Spleen (tissue), 11 donors: ENCODE data around the gene VPS39. TPM values are rescaled to one million over a fixed set of nuclear protein-coding genes. Genes with fewer than 3 reads are reported as not detected.
A peak's percentile ranks its signal among the peaks of the same experiment; 100 is the strongest.

Source experiments
- DNase-seq: peaks from one replicate; pipeline ENCODE4 v3.0.0-alpha.2; 2020
- H3K27ac ChIP-seq, 8 donors: fragments of 200-600 bp; sonication (generic) in 7 of 8; 1 replicate in 4 of 8; 2 replicates in 4 of 8; pipeline versions ENCODE4 v1.5.0 to v1.8.0; 2016 to 2021; ENCODE audit warnings: inconsistent platforms in 4 of 8, mild to moderate bottlenecking in 4 of 8, moderate library complexity in 1 of 8
- H3K27me3 ChIP-seq, 7 donors: fragments of 200-600 bp; sonication (generic) in 6 of 7; replicated peaks in 1 of 7; 1 replicate in 4 of 7; 2 replicates in 3 of 7; pipeline versions ENCODE4 v1.5.0 to v1.8.0; 2016 to 2021; ENCODE audit warnings: inconsistent platforms in 3 of 7, mild to moderate bottlenecking in 1 of 7
- H3K36me3 ChIP-seq, 6 donors: fragments of 200-600 bp; sonication (generic) in 5 of 6; 1 replicate in 4 of 6; 2 replicates in 2 of 6; pipeline versions ENCODE4 v1.5.0 to v1.8.0; 2016 to 2021; ENCODE audit warnings: inconsistent platforms in 2 of 6
- H3K4me1 ChIP-seq, 6 donors: fragments of 200-600 bp; sonication (generic) in 5 of 6; 1 replicate in 3 of 6; 2 replicates in 3 of 6; pipeline versions ENCODE4 v1.5.0 to v1.8.0; 2016 to 2021; ENCODE audit warnings: inconsistent platforms in 3 of 6
- H3K4me3 ChIP-seq, 8 donors: fragments of 200-600 bp; sonication (generic) in 7 of 8; 1 replicate in 4 of 8; 2 replicates in 4 of 8; pipeline versions ENCODE4 v1.5.0 to v1.8.0; 2016 to 2021; ENCODE audit warnings: inconsistent platforms in 4 of 8, mild to moderate bottlenecking in 4 of 8, moderate library complexity in 2 of 8
- H3K9me3 ChIP-seq, 8 donors: fragments of 200-600 bp; sonication (generic) in 7 of 8; 1 replicate in 4 of 8; 2 replicates in 4 of 8; pipeline versions ENCODE4 v1.5.0 to v1.8.0; 2016 to 2021; ENCODE audit warnings: inconsistent platforms in 4 of 8
- CTCF ChIP-seq, 11 experiments: fragments of 200-600 bp in 7 of 11; fragments of 450-650 bp in 4 of 11; sonication (generic) in 4 of 11; IDR thresholded peaks in 8 of 11; conservative IDR thresholded peaks in 3 of 11; 1 replicate in 7 of 11; 2 replicates in 4 of 11; pipeline versions ENCODE4 v1.4.0 to v1.8.0; 2016 to 2021; ENCODE audit warnings: antibody characterized with exemption in 11 of 11, inconsistent platforms in 4 of 11, mild to moderate bottlenecking in 1 of 11
- POLR2A ChIP-seq, 3 donors: fragments of 450-650 bp; IDR thresholded peaks; one replicate each; pipeline ENCODE4 v1.5.1; 2017; ENCODE audit warnings: antibody characterized with exemption in 3 of 3, mild to moderate bottlenecking in 1 of 3
- POLR2AphosphoS5 ChIP-seq, 3 donors: sonication (generic); formaldehyde crosslinking; IDR thresholded peaks; one replicate each; pipeline ENCODE4 v1.5.1; 2017; ENCODE audit warnings: antibody characterized with exemption in 3 of 3
- WGBS, 5 donors: extraction: QIAGEN DNeasy Blood & Tissue Kit in 3 of 5; methylation state at CpG; one replicate each; pipeline versions ENCODE4 v1.1.5 to v1.1.7; 2013 to 2018; 5-methylcytosine and 5-hydroxymethylcytosine counted together
- intact Hi-C: fragments of 100-400 bp; cut with DNase I; formaldehyde crosslinking; loops from one replicate; pipeline ENCODE4 v1.15.0; 2023; ENCODE audit warnings: low total_unique reads
- polyA plus RNA-seq, 3 donors: library from polyadenylated mRNA; stranded (reverse); fragments of 200-250 nt; gene quantifications; one replicate each; pipeline ENCODE4 v1.2.1, GENCODE V29; 2013
- total RNA-seq, 7 donors: library from RNA; depleted of rRNA in 3 of 7; stranded (reverse); fragments of >200 nt in 3 of 7; fragmentation: NEBNext Ultra II Directional in 4 of 7; extraction: Animal tissue kit (Norgen Biotek cat#: 25700) in 4 of 7; gene quantifications; one replicate each; pipeline versions ENCODE4 v1.1.0 to v1.2.1, GENCODE V29; 2016 to 2021
- donor health status: healthy with polysubstance abuse.
- donor health status: DM: no; HTN: no; CAD: no; lungs with moderate emphysema.
- donor health status: DM: no; HTN: no; CAD: no.
- donor health status: Bipolar disorder and iron deficiency.
- donor health status: healthy.
- donor health status: DM: no; HTN: no; CAD: no.
- donor health status: DM: yes; HTN: yes; CAD: no.

The VPS39 gene
- total and polyA plus RNA-seq, 10 donors = 25.9 to 220 (median 94.2) TPM

GRCh38 chr15:42157981-42158765 is 49.9 kb downstream of the VPS39 start:
- TF ChIP-seq POLR2AphosphoS5 (IDR thresholded peaks at IDR 0.05) = peak in 1 of 3 donors; percentile 22
- TF ChIP-seq POLR2A (IDR thresholded peaks at IDR 0.05) = no peak
- H3K36me3 ChIP-seq = peaks cover 3 to 50% (median 47%) of the 10 kb centered on the region in 6 donors
- no peaks in the 10 kb centered on the region for H3K4me1 ChIP-seq
- DNase-seq = no peak
- H3K4me3 ChIP-seq = no peak overlapping the region
- 62 to 81% (median 73%) methylated on average over 8 of the region's 8 CpGs for WGBS, 5 donors
- H3K9me3 ChIP-seq = no peaks in the 10 kb centered on the region
- intact Hi-C loops = no loop called here
- peaks cover 0 to 3% (median 0%) of the 10 kb centered on the region in 7 donors for H3K27me3 ChIP-seq
- no peak overlapping the region for H3K27ac ChIP-seq

GRCh38 chr15:42157381-42157780 is 50.7 kb downstream of the VPS39 start:
- TF ChIP-seq CTCF (IDR thresholded peaks at IDR 0.05 in 8 of 11, conservative IDR thresholded peaks at IDR 0.05 in 3 of 11) (no peak), POLR2A (IDR thresholded peaks at IDR 0.05) (no peak)
- DNase-seq = no peak
- peaks cover 3 to 42% (median 39%) of the 10 kb centered on the region in 6 donors for H3K36me3 ChIP-seq
- intact Hi-C loops = no loop called here
- no peaks in the 10 kb centered on the region for H3K4me1 ChIP-seq
- WGBS, 5 donors = 95 to 98% (median 98%) methylated on average over 8 of the region's 8 CpGs
- peaks cover 0 to 3% (median 0%) of the 10 kb centered on the region in 7 donors for H3K27me3 ChIP-seq
- H3K4me3 ChIP-seq = no peak overlapping the region
- H3K27ac ChIP-seq = no peak overlapping the region
- no peaks in the 10 kb centered on the region for H3K9me3 ChIP-seq

- no peak within 1 kb of the TSS for H3K4me3 ChIP-seq
Observed at GRCh38 chr15:42156243-42156922, 51.7 kb downstream of the VPS39 start, which contains the start of gene PLA2G4F. PLA2G4F (minus strand) TSS chr15:42156636; CDS start chr15:42156549, 87 bp downstream.

More at GRCh38 chr15:42156243-42156922, 51.7 kb downstream of the VPS39 start, which contains the start of gene PLA2G4F:
- Histone ChIP-seq H3K36me3 (peaks cover 0 to 32% (median 29%) of the 10 kb centered on the region in 6 donors), H3K27me3 (peaks cover 0 to 3% (median 0%) of the 10 kb centered on the region in 7 donors), H3K4me1 (no peaks in the 10 kb centered on the region), H3K27ac (no peak within 1 kb of the TSS), H3K9me3 (no peaks in the 10 kb centered on the region)
- intact Hi-C loops = no loop called here
- DNase-seq = no peak
- 75 to 96% (median 78%) methylated on average over 5 to 8 of the region's 8 CpGs for WGBS, 5 donors
- no peak for TF ChIP-seq CTCF (IDR thresholded peaks at IDR 0.05 in 8 of 11, conservative IDR thresholded peaks at IDR 0.05 in 3 of 11)
- TF ChIP-seq POLR2AphosphoS5 (IDR thresholded peaks at IDR 0.05) = no peak
- no peak for TF ChIP-seq POLR2A (IDR thresholded peaks at IDR 0.05)
